Right ventricle myocardium superior (tissue), 1 donor: Measurements from ENCODE around the gene HMMR. TPM values are rescaled to one million over a fixed set of nuclear protein-coding genes. Genes with fewer than 3 reads are reported as not detected.
"Not testable (repeated sequence)": the region's sequence is repeated elsewhere in the genome, so short reads cannot be mapped to it uniquely, and the experiment has no call there.

ENCODE experiments used
- ATAC-seq: fragments of 200-7000 bp; cut with Tn5 transposase; one replicate; pipeline ENCODE4 v1.9.1; 2020; ENCODE audit warnings: mild to moderate bottlenecking; ENCODE audit not compliant: poor library complexity
- DNase-seq: peaks from one replicate; pipeline ENCODE4 v3.0.0-alpha.2; 2020
- intact Hi-C: fragments of 100-400 bp; cut with DNase I; formaldehyde crosslinking; loops from one replicate; pipeline ENCODE4 v1.11.2; 2022
- total RNA-seq: library from RNA; stranded (reverse); fragmentation: NEBNext Ultra II Directional; extraction: Animal tissue kit (Norgen Biotek cat#: 25700); gene quantifications from one replicate; pipeline ENCODE4 v1.2.1, GENCODE V29; 2021
- donor health status: DM: no; HTN: yes; CAD: no; lungs with severe emphysema.

HMMR gene
- total RNA-seq, 1 donor from 2014 or later, result 0.54 TPM

DNA sequence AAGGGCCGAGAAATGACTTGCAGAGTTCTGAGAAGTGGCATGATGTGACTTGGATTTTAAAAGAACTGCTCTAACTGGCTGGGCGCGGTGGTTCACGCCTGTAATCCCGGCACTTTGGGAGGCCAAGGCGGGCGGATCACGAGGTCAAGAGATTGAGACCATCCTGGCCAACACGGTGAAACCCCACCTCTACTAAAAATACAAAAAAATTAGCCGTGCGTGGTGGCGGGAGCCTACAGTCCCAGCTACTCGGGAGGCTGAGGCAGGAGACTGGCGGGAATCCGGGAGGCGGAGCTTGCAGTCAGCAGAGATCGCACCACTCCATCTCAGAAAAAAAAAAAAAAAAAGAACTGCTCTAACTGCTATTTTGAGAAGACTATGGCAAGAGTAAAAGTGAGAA, 5.0 kb upstream of the HMMR start:
- DNase-seq, ATAC-seq, intact Hi-C loops: not testable (repeated sequence)

- intact Hi-C loops, result no loop called here
- no peak for DNase-seq
- no peak for ATAC-seq
These were observed 4.3 kb upstream of the HMMR start for GRCh38 chr5:163456029-163456589.

DNA sequence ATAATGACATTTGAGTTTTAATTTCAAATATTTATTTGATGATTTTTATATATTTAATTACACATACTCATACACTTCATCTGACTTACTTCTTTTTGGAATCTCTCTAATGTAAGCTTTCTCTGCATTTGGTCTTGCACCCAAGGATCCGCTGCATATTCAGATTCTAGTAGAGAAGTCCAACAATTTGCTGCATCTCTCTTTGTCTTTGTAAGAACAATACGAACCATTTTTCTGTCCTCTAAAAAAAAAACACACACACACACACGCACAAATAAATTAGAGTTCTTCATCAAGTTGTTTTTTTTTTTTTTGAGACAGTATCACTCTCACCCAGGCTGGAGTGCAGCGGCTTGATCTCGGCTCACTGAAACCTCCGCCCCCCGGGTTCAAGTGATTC, 3.6 kb upstream of the HMMR start:
- intact Hi-C loops, result no loop called here
- DNase-seq, result no peak
- no peak for ATAC-seq

GRCh38 chr5:163458778-163459385, 1.6 kb upstream of the HMMR start:
- no peak for DNase-seq
- ATAC-seq, result no peak
- intact Hi-C loops, result no loop called here

DNA sequence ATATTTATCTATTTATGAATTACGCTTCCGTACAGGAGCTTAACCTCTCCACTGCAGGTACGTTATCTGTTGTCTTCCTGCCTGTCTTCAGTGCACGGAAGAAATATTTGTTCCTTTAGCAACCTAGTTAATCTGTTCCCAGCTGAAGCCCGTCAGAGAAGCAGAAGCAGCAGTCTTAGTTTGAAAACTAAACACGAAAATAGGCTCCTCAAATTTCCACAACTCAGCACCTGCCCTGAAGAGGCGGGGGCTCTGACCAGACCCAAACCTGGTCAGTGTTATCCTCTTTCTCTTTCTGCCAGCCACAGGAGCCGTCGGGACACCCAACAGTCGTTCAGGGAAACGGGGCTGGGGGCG, 992 bp upstream of the HMMR start:
- intact Hi-C loops, result no loop called here
- DNase-seq (no peak), ATAC-seq (no peak)

DNA sequence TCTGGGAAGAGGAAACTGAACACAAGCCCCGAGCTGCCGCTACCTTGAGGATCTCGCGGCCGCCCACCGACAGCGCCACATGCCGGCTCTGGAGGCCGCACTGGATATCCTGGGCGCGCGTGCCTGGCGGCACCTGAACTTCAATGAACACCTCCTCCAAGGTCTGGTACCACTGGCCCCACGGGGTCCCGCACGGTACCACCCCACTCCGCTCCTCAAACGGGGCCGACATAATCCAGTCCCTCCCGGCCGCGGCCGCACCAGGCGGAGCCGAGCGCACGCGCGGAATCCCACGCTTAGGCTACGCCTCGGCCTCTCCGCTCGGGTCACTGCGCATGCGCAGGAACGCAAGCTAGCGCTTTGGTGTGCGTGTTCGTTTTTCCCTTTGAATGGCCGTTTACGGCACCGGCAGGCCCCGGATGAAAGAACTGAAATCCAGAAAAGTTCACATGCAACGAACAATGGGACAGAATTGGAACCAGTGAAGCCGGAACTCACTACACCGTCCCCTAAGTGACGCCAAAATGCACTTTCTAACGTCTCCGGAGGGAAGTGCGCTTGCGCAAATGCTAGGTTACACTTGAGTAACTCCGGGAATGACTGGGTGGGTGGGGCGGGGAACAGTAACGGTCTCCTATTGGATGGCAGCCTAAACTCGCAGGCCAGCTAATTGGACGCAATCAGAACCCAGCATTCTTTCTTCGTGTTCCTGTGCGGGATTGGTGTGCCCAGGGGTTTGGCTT, 442 bp upstream of the HMMR start, which contains the start of gene NUDCD2:
TSS of gene NUDCD2 (minus strand) at position 284 of the 743 bp plus-strand sequence. CDS start at position 232, 52 bp downstream.
- DNase-seq, result peak; percentile 98
- intact Hi-C loops, result loop anchor here (2.0 kb wide), 1 partner anchor 45 kb away; the partner anchor contains the start of gene MAT2B
- peak; percentile 97 for ATAC-seq

GRCh38 chr5:163463063-163463435, 2.6 kb downstream of the HMMR start:
- ATAC-seq (no peak), DNase-seq (no peak)
- intact Hi-C loops, result no loop called here

- no peak for ATAC-seq
- intact Hi-C loops, result no loop called here
These were observed 7.2 kb downstream of the HMMR start for GRCh38 chr5:163467682-163468081.

DNA sequence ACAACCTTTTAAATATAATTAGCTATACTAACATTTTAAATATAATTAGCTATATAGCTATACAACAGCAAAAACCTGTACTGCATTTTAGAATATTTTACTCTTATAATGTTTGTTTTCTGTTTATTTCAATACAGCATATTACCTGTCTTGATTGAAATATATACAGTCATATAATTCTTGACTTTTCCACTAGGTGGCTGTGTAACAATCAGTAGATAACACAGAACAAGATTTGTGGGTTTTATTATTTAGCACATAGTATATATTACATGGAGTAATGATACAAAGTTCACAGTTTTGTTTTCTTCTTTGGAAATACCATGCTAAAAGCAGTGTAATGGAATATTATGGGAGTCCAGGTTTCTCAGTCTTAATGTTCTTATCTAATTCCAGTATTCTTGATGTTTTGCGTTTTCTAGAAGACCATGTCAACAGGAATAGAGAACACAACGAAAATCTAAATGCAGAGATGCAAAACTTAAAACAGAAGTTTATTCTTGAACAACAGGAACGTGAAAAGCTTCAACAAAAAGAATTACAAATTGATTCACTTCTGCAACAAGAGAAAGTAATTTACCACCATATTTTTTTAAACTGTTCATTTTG, 13.3 kb downstream of the HMMR start:
- DNase-seq (no peak), ATAC-seq (no peak)
- intact Hi-C loops, result no loop called here

More at GRCh38 chr5:163467682-163468081, 7.2 kb downstream of the HMMR start:
- no peak for DNase-seq

DNA sequence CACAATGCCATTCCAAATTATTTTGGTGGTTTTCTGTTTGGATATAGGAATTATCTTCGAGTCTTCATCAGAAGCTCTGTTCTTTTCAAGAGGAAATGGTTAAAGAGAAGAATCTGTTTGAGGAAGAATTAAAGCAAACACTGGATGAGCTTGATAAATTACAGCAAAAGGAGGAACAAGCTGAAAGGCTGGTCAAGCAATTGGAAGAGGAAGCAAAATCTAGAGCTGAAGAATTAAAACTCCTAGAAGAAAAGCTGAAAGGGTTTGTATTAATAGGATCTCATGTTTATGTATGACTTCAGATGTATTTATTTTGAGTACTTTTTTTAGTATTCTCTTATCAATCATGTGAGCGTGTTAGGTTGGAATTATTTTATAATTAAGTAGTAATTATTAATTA, 15.0 kb downstream of the HMMR start:
- no peak for DNase-seq
- no peak for ATAC-seq
- intact Hi-C loops, result no loop called here

DNA sequence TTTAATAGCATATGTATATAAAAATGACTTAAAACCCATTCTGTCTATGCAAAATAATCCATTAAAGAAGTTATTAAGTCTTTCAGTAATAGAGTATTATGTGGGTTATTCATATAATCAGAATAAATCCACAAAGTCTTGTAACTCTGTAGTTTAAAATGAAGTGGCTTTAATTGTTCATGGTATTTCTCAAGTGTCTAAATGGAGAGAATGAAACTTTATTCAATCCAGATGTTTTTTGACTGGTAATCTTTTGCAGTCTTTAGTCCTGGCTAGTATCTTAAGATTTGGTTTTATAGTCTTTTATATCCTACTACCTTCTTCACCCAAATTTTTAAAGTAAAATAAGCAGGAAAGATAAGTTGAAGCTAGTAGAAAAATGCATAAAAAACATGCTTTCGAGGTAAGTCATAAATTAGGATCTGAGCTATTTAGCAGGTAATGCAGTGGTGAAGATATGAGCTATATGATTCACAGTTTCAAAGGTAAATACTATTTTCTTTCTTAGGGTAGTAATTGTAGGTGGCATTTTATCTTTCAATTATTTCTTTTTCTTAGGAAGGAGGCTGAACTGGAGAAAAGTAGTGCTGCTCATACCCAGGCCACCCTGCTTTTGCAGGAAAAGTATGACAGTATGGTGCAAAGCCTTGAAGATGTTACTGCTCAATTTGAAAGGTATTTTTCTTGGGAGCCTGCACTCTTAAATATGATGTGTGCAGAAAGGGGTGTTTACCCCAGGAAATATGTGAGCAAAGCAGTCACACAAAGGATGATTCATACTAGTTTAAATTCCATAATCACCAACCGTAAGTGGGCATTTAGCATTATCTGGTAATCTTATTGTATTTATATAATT, 17.9 kb downstream of the HMMR start:
- DNase-seq (no peak), ATAC-seq (no peak)
- intact Hi-C loops, result no loop called here

GRCh38 chr5:163478982-163479271, 18.5 kb downstream of the HMMR start:
- no peak for ATAC-seq

DNA sequence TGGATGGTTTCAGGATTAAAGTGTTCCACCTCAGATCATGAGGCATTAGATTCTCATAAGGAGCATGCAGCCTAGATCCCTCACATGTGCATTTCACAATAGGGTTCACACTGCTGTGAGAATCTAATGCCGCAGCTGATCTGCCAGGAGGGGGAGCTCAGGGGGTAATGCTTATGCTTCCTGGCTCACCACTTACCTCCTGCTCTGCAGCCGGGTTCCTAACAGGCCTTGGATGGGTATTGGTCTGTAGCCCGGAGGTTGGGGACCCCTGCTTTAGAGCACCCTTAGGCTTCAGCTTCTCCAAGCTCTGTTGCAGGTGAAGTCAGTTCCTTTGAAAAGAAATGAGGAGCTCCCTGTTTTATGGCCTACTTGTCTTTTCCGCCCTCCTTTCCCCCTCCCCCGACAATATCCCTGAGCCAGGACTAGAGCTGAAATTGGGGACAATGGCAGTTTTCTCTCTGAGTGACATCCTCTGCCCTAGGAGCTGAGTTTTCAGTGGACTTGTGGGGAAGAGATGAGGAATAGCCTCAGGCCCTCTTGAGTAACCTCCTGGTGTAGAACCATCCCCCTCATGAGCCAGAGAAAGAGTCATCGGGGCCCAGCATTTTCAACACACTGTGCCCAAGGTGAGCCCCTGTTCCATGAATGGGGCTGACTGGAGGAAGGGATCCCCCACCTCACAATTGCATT, 28.8 kb downstream of the HMMR start:
- no peak for DNase-seq
- no peak for ATAC-seq
- intact Hi-C loops, result no loop called here

More at GRCh38 chr5:163478982-163479271, 18.5 kb downstream of the HMMR start:
- intact Hi-C loops, result no loop called here
- DNase-seq, result no peak

DNA sequence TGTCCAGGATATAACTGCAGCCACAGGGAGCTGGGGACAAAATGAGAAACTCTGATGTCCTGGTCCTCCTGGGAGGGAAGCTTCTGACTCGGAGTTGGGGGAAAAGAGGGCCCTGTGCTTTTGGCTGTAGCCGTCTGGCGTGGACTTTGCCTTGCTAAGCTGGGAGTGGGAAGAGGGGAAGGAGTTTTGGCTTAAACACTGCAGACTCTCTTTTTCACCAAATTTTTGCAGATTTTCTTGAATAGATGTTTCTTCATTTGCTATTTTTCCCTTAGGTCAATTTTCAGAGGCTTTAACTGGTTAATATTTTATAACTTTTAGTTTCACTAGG, 29.3 kb downstream of the HMMR start:
- DNase-seq (no peak), ATAC-seq (no peak)
- intact Hi-C loops, result no loop called here

- intact Hi-C loops, result no loop called here
- ATAC-seq, result no peak
These were observed 35.9 kb downstream of the HMMR start for GRCh38 chr5:163496286-163496685.

GRCh38 chr5:163497315-163497714, 36.9 kb downstream of the HMMR start:
- ATAC-seq, result no peak
- intact Hi-C loops, result no loop called here

More at GRCh38 chr5:163496286-163496685, 35.9 kb downstream of the HMMR start:
- no peak for DNase-seq

DNA sequence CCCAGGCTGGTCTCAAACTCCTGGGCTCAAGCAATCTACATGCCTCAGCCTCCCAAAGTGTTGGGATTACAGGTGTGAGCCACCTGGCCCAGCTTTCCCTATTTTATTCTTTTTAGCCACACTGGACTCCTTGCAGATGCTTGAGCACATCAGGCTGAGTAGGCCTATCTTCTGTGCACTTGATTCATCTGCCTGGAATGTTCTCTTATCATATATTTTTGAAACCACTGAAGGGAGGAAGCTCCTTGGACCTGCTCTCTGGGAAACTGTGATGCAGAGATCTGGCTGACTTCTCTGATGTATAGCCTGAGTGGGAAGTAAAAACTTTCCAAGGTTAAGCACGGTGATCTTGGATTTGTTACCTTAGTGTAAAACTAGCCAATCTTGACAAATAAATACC, 38.5 kb downstream of the HMMR start:
- ATAC-seq, result no peak
- intact Hi-C loops, result no loop called here
- DNase-seq, result no peak

More at GRCh38 chr5:163497315-163497714, 36.9 kb downstream of the HMMR start:
- DNase-seq, result no peak

DNA sequence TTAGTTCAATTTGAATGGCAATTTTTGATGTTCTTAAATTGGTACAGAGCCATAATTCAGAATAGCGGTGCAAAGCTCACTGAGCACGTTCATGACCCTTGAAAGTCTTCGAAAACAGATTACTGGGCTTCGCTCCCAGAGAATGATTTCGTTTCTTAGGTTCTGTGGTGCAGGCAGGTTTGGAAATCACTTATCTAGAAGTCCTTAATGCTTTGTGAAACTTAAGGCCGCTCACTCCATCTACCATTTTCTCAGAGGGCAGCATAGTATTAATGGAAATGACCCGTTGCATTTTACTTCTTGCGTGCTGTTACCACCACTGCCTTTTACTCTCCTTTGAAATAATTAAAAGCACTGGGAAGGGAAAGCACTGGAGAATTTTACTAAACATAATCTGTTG, 42.1 kb downstream of the HMMR start:
- DNase-seq, result no peak
- ATAC-seq, result no peak
- intact Hi-C loops, result no loop called here
